ENCODE data around the gene TRPV2.
A peak's percentile ranks its signal among the peaks of the same experiment; 100 is the strongest.

Gene TRPV2

DNA sequence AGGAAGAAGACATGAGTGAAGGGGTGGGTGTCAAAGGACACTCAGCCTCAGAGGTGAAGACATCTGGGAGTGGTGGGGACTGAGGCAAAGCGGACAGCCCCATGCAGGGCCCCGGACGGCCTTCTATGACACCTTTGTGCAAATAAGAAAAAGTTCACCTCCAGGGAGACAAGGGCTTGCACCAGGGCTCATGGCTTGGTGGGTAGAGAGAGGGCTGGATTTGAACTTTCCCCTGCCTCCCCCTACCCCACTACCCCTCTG lies 46.2 kb downstream of the TRPV2 start:
- Histone ChIP-seq H3K79me1 (ENCODE audit: low read depth, low read length) (peaks cover 2% of the 10 kb centered on the region), H3K27me3 (ENCODE audit: control insufficient read depth in 3 of 3, insufficient read depth in 3 of 3, low read depth in 1 of 3, low read length in 3 of 3) (no peaks in the 10 kb centered on the region), H2BK15ac (ENCODE audit: low read length) (no peak overlapping the region), H3K9me3 (replicated peaks in 1 of 2; ENCODE audit: control insufficient read depth in 2 of 2, insufficient read depth in 1 of 2, low read depth in 1 of 2, low read length in 2 of 2) (peaks cover 0 to 2% of the 10 kb centered on the region in 2 donors), H3K4me1 (ENCODE audit: control insufficient read depth in 2 of 2, insufficient read depth in 1 of 2, low read depth in 1 of 2, low read length in 2 of 2) (peaks cover 0 to 14% of the 10 kb centered on the region in 2 donors), H3K36me3 (replicated peaks in 1 of 2; ENCODE audit: control insufficient read depth in 2 of 2, insufficient read depth in 2 of 2, low read length in 2 of 2) (peaks cover 14 to 24% of the 10 kb centered on the region in 2 donors), H4K8ac (ENCODE audit: low read depth, low read length) (no peak overlapping the region), H3K4me3 (ENCODE audit: low read length in 2 of 2) (no peak overlapping the region), H2BK5ac (ENCODE audit: low read length) (no peak overlapping the region), H4K91ac (ENCODE audit: low read depth, low read length, poor library complexity) (no peak overlapping the region), H3K23ac (ENCODE audit: low read depth, low read length, poor library complexity) (no peak overlapping the region), H3K9ac (ENCODE audit: low read depth, low read length, poor library complexity) (no peak overlapping the region), H2BK12ac (ENCODE audit: low read length) (no peak overlapping the region), H3K4me2 (ENCODE audit: insufficient read depth, low read length, poor library complexity, severe bottlenecking) (no peak overlapping the region), H2AK5ac (ENCODE audit: low read depth, low read length) (no peak overlapping the region), H3K14ac (ENCODE audit: low read length) (no peak overlapping the region), H2AFZ (ENCODE audit: low read length) (no peak overlapping the region), H3K4ac (ENCODE audit: low read length) (no peak overlapping the region), H3K18ac (ENCODE audit: low read length) (no peak overlapping the region), H3K27ac (replicated peaks; ENCODE audit: low read length) (no peak overlapping the region), H2BK120ac (ENCODE audit: low read depth, low read length) (no peak overlapping the region)
- no peak for DNase-seq (ENCODE audit: low spot score)
- WGBS, 2 donors (ENCODE audit: extremely low coverage in 2 of 2, insufficient read length in 2 of 2, insufficient replicate concordance in 1 of 2) = no CpG with 5 or more reads among the region's 3 CpGs

DNA sequence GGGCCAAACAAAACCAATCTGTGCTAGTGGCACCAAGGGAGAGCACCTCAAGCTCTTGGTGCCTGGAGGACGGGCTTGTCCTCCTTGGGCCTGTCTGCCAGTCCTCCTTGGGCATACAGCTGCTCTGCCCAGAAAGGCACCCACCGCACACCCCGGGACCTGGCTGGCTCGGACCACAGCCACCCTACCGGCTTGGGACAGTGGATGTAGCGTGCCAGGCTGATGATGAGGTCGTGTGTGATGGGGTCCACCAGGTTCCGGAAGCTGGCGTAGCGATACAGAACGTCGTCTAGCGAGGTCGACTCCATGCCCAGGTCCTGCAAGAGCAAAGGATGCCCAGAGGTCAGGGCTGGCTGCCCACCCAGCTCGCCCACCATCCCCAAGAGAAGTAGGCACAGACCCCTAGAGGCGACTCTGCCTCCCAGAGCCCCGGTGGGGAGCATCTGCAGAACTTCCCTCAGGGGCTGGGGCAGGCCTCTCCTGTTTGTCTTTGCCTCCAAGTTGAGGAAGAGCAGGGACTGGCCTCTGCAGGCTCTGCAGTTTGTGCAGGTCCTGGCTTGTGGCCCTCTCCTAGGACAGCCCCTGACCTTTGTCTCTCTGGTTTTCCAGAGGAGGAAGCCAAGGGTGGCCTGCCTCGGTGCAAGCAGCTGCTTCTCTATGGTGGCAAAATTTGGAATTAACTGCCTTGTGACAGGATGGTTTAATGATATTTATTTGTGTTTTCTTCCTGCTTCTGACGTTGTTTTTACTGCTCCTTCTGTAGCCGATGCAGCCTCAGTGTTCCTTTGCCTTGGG lies 46.9 kb downstream of the TRPV2 start:
- H3K27ac ChIP-seq (replicated peaks; ENCODE audit: low read length) = no peak overlapping the region
- H3K23ac ChIP-seq (ENCODE audit: low read depth, low read length, poor library complexity) = no peak overlapping the region
- WGBS, 2 donors (ENCODE audit: extremely low coverage in 2 of 2, insufficient read length in 2 of 2, insufficient replicate concordance in 1 of 2) = no CpG with 5 or more reads among the region's 20 CpGs

DNA sequence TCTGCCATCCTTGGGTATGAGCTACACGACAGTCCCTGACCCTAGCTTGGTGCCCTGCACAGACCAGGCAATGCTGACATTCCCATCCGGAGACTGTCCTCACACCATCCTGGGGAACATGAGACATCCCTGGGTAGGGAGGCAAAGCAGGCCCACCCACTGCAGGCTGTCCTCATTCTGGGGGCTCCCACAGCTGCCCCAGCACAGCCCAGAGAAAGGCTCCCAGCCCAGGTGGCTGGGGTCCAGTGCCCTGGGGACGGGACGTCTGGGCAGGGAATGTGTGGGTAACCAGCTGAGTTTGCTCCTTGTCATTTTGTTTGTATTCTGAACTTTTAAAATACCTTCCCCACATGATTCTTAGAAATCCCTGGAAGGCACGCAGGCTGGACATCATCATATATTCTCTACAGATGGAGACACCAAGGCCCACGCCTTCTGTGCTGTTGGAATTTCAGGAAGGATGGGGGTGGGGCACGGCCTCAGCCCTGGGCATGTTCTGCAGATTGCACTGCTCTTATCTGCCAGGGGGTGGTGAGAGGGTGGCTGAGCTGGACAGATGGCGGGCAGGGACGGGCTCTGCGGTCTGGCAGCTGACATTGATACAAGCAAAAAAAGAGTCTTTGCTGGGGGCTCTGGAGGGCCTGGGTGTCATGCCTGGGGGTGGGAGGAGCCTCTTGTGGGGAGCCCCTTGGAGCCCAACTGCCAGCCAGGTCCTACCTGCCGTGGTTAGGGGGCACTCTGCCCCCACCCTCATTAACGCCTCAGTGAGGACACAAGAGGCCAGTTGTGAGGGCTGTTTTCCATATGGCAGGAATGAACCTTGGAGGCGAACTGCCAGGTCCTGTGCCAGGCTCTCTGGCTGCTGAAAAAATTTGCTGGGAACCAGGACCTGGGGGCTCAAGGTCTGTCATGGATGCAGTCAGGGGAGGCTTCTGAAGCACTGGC lies 48.3 kb downstream of the TRPV2 start:
- no peaks in the 10 kb centered on the region for H3K27me3 ChIP-seq (ENCODE audit: control insufficient read depth in 3 of 3, insufficient read depth in 3 of 3, low read depth in 1 of 3, low read length in 3 of 3)
- no peak overlapping the region for H3K4me2 ChIP-seq (ENCODE audit: insufficient read depth, low read length, poor library complexity, severe bottlenecking)
- H2BK12ac ChIP-seq (ENCODE audit: low read length) = no peak overlapping the region
- no peak overlapping the region for H2BK5ac ChIP-seq (ENCODE audit: low read length)
- H2AFZ ChIP-seq (ENCODE audit: low read length) = no peak overlapping the region
- peaks cover 0 to 14% of the 10 kb centered on the region in 2 donors for H3K4me1 ChIP-seq (ENCODE audit: control insufficient read depth in 2 of 2, insufficient read depth in 1 of 2, low read depth in 1 of 2, low read length in 2 of 2)
- no peak overlapping the region for H4K91ac ChIP-seq (ENCODE audit: low read depth, low read length, poor library complexity)
- H3K27ac ChIP-seq (replicated peaks; ENCODE audit: low read length) = no peak overlapping the region
- no peak overlapping the region for H3K14ac ChIP-seq (ENCODE audit: low read length)
- no peak for DNase-seq (ENCODE audit: low spot score)
- no peak overlapping the region for H3K18ac ChIP-seq (ENCODE audit: low read length)
- no peaks in the 10 kb centered on the region for H3K79me1 ChIP-seq (ENCODE audit: low read depth, low read length)
- no peak overlapping the region for H2BK15ac ChIP-seq (ENCODE audit: low read length)
- no peaks in the 10 kb centered on the region for H3K9me3 ChIP-seq (replicated peaks in 1 of 2; ENCODE audit: control insufficient read depth in 2 of 2, insufficient read depth in 1 of 2, low read depth in 1 of 2, low read length in 2 of 2)
- peak overlapping the region; percentile 5 for H2AK5ac ChIP-seq (ENCODE audit: low read depth, low read length)
- peak overlapping the region; percentile 21 for H3K23ac ChIP-seq (ENCODE audit: low read depth, low read length, poor library complexity)
- H2BK120ac ChIP-seq (ENCODE audit: low read depth, low read length) = no peak overlapping the region
- H3K4ac ChIP-seq (ENCODE audit: low read length) = no peak overlapping the region
- H4K8ac ChIP-seq (ENCODE audit: low read depth, low read length) = no peak overlapping the region
- no peak overlapping the region for H3K9ac ChIP-seq (ENCODE audit: low read depth, low read length, poor library complexity)
- WGBS, 2 donors (ENCODE audit: extremely low coverage in 2 of 2, insufficient read length in 2 of 2, insufficient replicate concordance in 1 of 2) = no CpG with 5 or more reads among the region's 13 CpGs
- peaks cover 12 to 13% of the 10 kb centered on the region in 2 donors for H3K36me3 ChIP-seq (replicated peaks in 1 of 2; ENCODE audit: control insufficient read depth in 2 of 2, insufficient read depth in 2 of 2, low read length in 2 of 2)
- H3K4me3 ChIP-seq (ENCODE audit: low read length in 2 of 2) = no peak overlapping the region

More for the DNA sequence above, 46.9 kb downstream of the TRPV2 start:
- Histone ChIP-seq H3K4ac (ENCODE audit: low read length) (no peak overlapping the region), H4K91ac (ENCODE audit: low read depth, low read length, poor library complexity) (no peak overlapping the region), H2BK15ac (ENCODE audit: low read length) (no peak overlapping the region), H3K4me2 (ENCODE audit: insufficient read depth, low read length, poor library complexity, severe bottlenecking) (no peak overlapping the region), H2BK5ac (ENCODE audit: low read length) (no peak overlapping the region), H3K4me1 (ENCODE audit: control insufficient read depth in 2 of 2, insufficient read depth in 1 of 2, low read depth in 1 of 2, low read length in 2 of 2) (peaks cover 0 to 14% of the 10 kb centered on the region in 2 donors), H3K4me3 (ENCODE audit: low read length in 2 of 2) (no peak overlapping the region), H2AFZ (ENCODE audit: low read length) (no peak overlapping the region), H3K27me3 (ENCODE audit: control insufficient read depth in 3 of 3, insufficient read depth in 3 of 3, low read depth in 1 of 3, low read length in 3 of 3) (no peaks in the 10 kb centered on the region), H2BK120ac (ENCODE audit: low read depth, low read length) (no peak overlapping the region), H3K79me1 (ENCODE audit: low read depth, low read length) (no peaks in the 10 kb centered on the region), H3K14ac (ENCODE audit: low read length) (no peak overlapping the region), H4K8ac (ENCODE audit: low read depth, low read length) (no peak overlapping the region), H2AK5ac (ENCODE audit: low read depth, low read length) (no peak overlapping the region), H2BK12ac (ENCODE audit: low read length) (no peak overlapping the region), H3K18ac (ENCODE audit: low read length) (no peak overlapping the region), H3K9me3 (replicated peaks in 1 of 2; ENCODE audit: control insufficient read depth in 2 of 2, insufficient read depth in 1 of 2, low read depth in 1 of 2, low read length in 2 of 2) (no peaks in the 10 kb centered on the region), H3K36me3 (replicated peaks in 1 of 2; ENCODE audit: control insufficient read depth in 2 of 2, insufficient read depth in 2 of 2, low read length in 2 of 2) (peaks cover 12 to 18% of the 10 kb centered on the region in 2 donors), H3K9ac (ENCODE audit: low read depth, low read length, poor library complexity) (no peak overlapping the region)
- DNase-seq (ENCODE audit: low spot score) = no peak
